ENCODE results near the gene RAB12.

The RAB12 gene

GRCh38 chr18:8688216-8688800 lies 79.1 kb downstream of the RAB12 start:
- TF ChIP-seq CTCF (IDR thresholded peaks at IDR 0.05; ENCODE audit: low read depth, low read length), result no peak
- no peak for DNase-seq (ENCODE audit: extremely low read depth, low read depth)

GRCh38 chr18:8688816-8689215 lies 79.6 kb downstream of the RAB12 start:
- no peak for TF ChIP-seq CTCF (IDR thresholded peaks at IDR 0.05; ENCODE audit: low read depth, low read length)

More at GRCh38 chr18:8688816-8689215, 79.6 kb downstream of the RAB12 start:
- no peak for DNase-seq (ENCODE audit: extremely low read depth, low read depth)
